Hepatocyte (in vitro differentiated cells): ENCODE measurements around the gene HS3ST5. TPM values are rescaled to one million over a fixed set of nuclear protein-coding genes. Genes with fewer than 3 reads are reported as not detected.

Experiments used
- DNase-seq: peaks from one replicate; pipeline ENCODE4 v3.0.0-alpha.2; 2016; ENCODE audit warnings: low spot score
- H2AFZ ChIP-seq: fragments of 200-600 bp; sonication (generic); 2 replicates; pipeline ENCODE4 v1.6.0; 2016; ENCODE audit warnings: antibody characterized with exemption, mild to moderate bottlenecking
- H3K27ac ChIP-seq: fragments of 200-600 bp; sonication (generic); 2 replicates; pipeline ENCODE4 v1.5.1; 2016; ENCODE audit warnings: mild to moderate bottlenecking
- H3K27me3 ChIP-seq: fragments of 200-600 bp; sonication (generic); 2 replicates; pipeline ENCODE4 v1.6.1; 2016
- H3K36me3 ChIP-seq: fragments of 200-600 bp; sonication (generic); replicated peaks from 2 replicates; pipeline ENCODE4 v1.5.1; 2016; ENCODE audit warnings: low read depth; ENCODE audit not compliant: insufficient read depth
- H3K4me1 ChIP-seq: fragments of 200-600 bp; sonication (generic); 2 replicates; pipeline ENCODE4 v1.5.1; 2016; ENCODE audit warnings: mild to moderate bottlenecking, moderate library complexity; ENCODE audit not compliant: insufficient read depth
- H3K4me2 ChIP-seq: fragments of 200-600 bp; sonication (generic); 2 replicates; pipeline ENCODE4 v1.6.0; 2016
- H3K4me3 ChIP-seq: fragments of 200-600 bp; sonication (generic); 2 replicates; pipeline ENCODE4 v1.5.1; 2016; ENCODE audit warnings: mild to moderate bottlenecking
- H3K79me2 ChIP-seq: fragments of 200-600 bp; sonication (generic); 2 replicates; pipeline ENCODE4 v1.6.0; 2017; ENCODE audit warnings: mild to moderate bottlenecking
- H3K9me2 ChIP-seq: fragments of 200-600 bp; sonication (generic); replicated peaks from 2 replicates; pipeline ENCODE4 v1.6.0; 2017; ENCODE audit warnings: mild to moderate bottlenecking; ENCODE audit not compliant: insufficient read depth
- H3K9me3 ChIP-seq: fragments of 200-600 bp; sonication (generic); 2 replicates; pipeline ENCODE4 v1.5.1; 2016; ENCODE audit warnings: low read depth, mild to moderate bottlenecking
- H4K20me1 ChIP-seq: fragments of 200-600 bp; sonication (generic); 2 replicates; pipeline ENCODE4 v1.6.0; 2016; ENCODE audit warnings: mild to moderate bottlenecking; ENCODE audit not compliant: insufficient read depth, poor library complexity, severe bottlenecking
- EZH2 ChIP-seq: fragments of 200-600 bp; sonication (generic); IDR thresholded peaks from 2 replicates; pipeline ENCODE4 v1.6.1; 2016; ENCODE audit warnings: antibody characterized with exemption, mild to moderate bottlenecking, borderline replicate concordance
- EZH2phosphoT487 ChIP-seq: fragments of 200-600 bp; sonication (generic); IDR thresholded peaks from one replicate; pipeline ENCODE4 v1.6.1; 2018; ENCODE audit warnings: antibody characterized with exemption, mild to moderate bottlenecking, low read depth, moderate library complexity; ENCODE audit not compliant: unreplicated experiment, severe bottlenecking
- WGBS: methylation state at CpG from one replicate; pipeline ENCODE4 v1.1.6; 2016; ENCODE audit warnings: low lambda C conversion rate; ENCODE audit errors: missing lambda C conversion rate; 5-methylcytosine and 5-hydroxymethylcytosine counted together
- polyA plus RNA-seq: library from polyadenylated mRNA; unstranded; fragments of >200 nt; fragmentation: Nextera tagmentation; extraction: Ambion mirVana; gene quantifications from 2 replicates; pipeline ENCODE4 v1.2.1, GENCODE V29; 2016
- total RNA-seq: library from RNA; depleted of rRNA; stranded (reverse); fragments of >200 nt; gene quantifications from 2 replicates; pipeline ENCODE4 v1.2.3, GENCODE V29; 2014
- TF ChIP-seq, protein P1 (sequence below): fragments of 200-600 bp; sonication (generic); IDR thresholded peaks from 2 replicates; pipeline ENCODE4 v1.5.1; 2016; ENCODE audit warnings: antibody characterized with exemption, mild to moderate bottlenecking; ENCODE audit not compliant: poor library complexity

The HS3ST5 gene
- total and polyA plus RNA-seq, 2 experiments from 2014 or later: 0.73 to 1.4 TPM

DNA sequence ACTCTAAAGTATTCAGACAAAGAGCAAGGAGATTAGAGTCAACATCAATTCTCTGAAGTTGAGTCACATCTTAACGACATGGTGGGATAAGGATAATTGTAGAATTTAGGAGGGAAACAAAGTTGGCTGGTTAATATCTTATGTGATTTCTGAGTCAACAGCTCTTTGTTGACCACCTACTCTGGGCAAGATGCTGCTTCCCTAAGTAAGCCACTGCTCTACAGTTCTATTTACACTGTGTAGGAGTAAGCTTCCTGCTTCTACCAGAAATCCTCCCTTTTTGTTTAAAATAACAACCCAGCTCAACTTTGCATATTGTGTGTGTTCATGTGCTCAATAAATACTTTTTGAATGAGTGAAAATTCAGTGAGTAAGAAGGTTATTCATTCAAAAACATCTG is 3.1 kb downstream of the HS3ST5 start:
- TF ChIP-seq, protein P1, sequence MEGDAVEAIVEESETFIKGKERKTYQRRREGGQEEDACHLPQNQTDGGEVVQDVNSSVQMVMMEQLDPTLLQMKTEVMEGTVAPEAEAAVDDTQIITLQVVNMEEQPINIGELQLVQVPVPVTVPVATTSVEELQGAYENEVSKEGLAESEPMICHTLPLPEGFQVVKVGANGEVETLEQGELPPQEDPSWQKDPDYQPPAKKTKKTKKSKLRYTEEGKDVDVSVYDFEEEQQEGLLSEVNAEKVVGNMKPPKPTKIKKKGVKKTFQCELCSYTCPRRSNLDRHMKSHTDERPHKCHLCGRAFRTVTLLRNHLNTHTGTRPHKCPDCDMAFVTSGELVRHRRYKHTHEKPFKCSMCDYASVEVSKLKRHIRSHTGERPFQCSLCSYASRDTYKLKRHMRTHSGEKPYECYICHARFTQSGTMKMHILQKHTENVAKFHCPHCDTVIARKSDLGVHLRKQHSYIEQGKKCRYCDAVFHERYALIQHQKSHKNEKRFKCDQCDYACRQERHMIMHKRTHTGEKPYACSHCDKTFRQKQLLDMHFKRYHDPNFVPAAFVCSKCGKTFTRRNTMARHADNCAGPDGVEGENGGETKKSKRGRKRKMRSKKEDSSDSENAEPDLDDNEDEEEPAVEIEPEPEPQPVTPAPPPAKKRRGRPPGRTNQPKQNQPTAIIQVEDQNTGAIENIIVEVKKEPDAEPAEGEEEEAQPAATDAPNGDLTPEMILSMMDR: no peak
- TF ChIP-seq EZH2 (no peak), EZH2phosphoT487 (no peak)
- DNase-seq: no peak
- WGBS: 12% methylated on average over 1 of the region's 1 CpG
- Histone ChIP-seq H3K27ac (no peak overlapping the region), H3K4me2 (peak overlapping the region; percentile 2), H3K9me3 (no peaks in the 10 kb centered on the region), H3K9me2 (no peaks in the 10 kb centered on the region), H3K79me2 (no peaks in the 10 kb centered on the region), H2AFZ (no peak overlapping the region), H3K4me1 (peaks cover 7% of the 10 kb centered on the region), H3K36me3 (no peaks in the 10 kb centered on the region), H4K20me1 (no peaks in the 10 kb centered on the region), H3K27me3 (peaks cover 3% of the 10 kb centered on the region), H3K4me3 (no peak overlapping the region)

DNA sequence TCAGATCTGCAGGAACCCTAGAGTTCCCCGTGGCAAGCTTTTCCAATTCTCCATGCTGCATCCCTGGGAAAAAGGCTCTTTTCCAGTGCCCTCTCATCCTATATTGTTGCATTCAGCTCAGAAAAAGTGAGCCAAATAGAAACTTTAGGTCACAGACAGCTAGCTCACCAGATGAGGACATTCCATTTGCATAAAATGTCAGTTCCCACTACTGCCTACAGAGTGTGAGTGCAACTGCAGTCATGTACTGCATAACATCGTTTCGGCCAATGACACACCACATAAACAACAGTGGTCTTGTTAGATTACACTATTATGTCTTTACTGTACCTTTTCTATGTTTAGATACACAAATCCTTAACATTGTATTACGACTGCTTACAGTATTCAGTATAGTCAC is 8.6 kb downstream of the HS3ST5 start:
- H3K36me3 ChIP-seq: no peaks in the 10 kb centered on the region
- 89% methylated on average over 4 of the region's 4 CpGs for WGBS
- no peaks in the 10 kb centered on the region for H3K79me2 ChIP-seq
- no peak for DNase-seq
- H3K27me3 ChIP-seq: no peaks in the 10 kb centered on the region
- no peak overlapping the region for H2AFZ ChIP-seq
- no peak for TF ChIP-seq EZH2phosphoT487
- TF ChIP-seq, protein P1: no peak
- no peak for TF ChIP-seq EZH2
- no peak overlapping the region for H3K4me2 ChIP-seq
- no peak overlapping the region for H3K27ac ChIP-seq
- H3K9me3 ChIP-seq: no peaks in the 10 kb centered on the region
- no peaks in the 10 kb centered on the region for H3K4me1 ChIP-seq
- H3K9me2 ChIP-seq: no peaks in the 10 kb centered on the region
- H3K4me3 ChIP-seq: no peak overlapping the region
- H4K20me1 ChIP-seq: no peaks in the 10 kb centered on the region

DNA sequence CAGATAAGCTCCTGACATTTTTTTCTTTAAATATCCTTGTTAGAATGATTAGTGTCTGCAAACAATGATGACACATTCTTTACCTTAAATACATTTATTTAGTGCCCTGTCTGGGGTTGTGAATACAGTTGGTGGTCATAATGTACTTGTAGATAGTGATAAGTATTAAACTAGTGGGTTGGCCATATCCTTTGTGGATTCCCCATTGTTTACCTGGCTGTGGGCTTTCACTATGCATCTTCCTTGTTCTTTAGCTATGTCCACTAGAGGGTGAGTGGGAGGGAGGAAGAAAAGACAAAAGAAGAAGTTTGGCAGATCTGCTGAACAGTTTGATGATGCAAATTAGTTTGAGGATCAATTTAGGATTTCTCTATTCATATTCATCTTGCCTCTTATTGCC is 15.7 kb downstream of the HS3ST5 start:
- DNase-seq: no peak
- H3K4me3 ChIP-seq: no peak overlapping the region
- no peaks in the 10 kb centered on the region for H3K4me1 ChIP-seq
- TF ChIP-seq EZH2 (no peak), EZH2phosphoT487 (no peak)
- TF ChIP-seq, protein P1: no peak
- H3K36me3 ChIP-seq: no peaks in the 10 kb centered on the region
- no peak overlapping the region for H3K27ac ChIP-seq
- H3K9me2 ChIP-seq: no peaks in the 10 kb centered on the region
- H3K4me2 ChIP-seq: no peak overlapping the region
- H4K20me1 ChIP-seq: no peaks in the 10 kb centered on the region
- no peak overlapping the region for H2AFZ ChIP-seq
- H3K27me3 ChIP-seq: no peaks in the 10 kb centered on the region
- no peaks in the 10 kb centered on the region for H3K9me3 ChIP-seq
- H3K79me2 ChIP-seq: no peaks in the 10 kb centered on the region

DNA sequence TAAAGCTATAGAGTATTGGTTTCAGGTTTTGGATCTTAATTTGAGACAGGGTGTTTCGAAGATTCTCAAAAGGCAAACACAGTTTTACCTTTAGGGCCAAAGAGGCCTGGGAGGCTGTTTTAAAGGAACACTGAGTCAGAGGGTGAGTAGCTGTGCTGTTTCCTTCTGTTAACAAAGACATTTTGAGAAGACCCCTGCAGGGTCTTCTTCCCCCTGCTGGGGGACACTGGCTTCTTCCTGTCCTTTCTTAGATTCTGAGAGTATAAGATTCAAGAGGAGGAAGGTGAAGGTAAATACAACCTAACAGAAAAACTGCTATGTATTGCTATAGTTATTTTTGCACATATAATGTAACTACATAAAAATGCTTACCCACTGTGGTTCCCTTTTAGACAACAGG is 19.0 kb downstream of the HS3ST5 start:
- TF ChIP-seq EZH2phosphoT487 (no peak), EZH2 (no peak)
- TF ChIP-seq, protein P1: no peak
- Histone ChIP-seq H3K9me3 (no peaks in the 10 kb centered on the region), H3K79me2 (no peaks in the 10 kb centered on the region), H3K36me3 (no peaks in the 10 kb centered on the region), H3K9me2 (no peaks in the 10 kb centered on the region), H2AFZ (no peak overlapping the region), H3K27me3 (no peaks in the 10 kb centered on the region), H3K4me3 (no peak overlapping the region), H3K4me2 (no peak overlapping the region), H4K20me1 (no peaks in the 10 kb centered on the region), H3K4me1 (no peaks in the 10 kb centered on the region), H3K27ac (no peak overlapping the region)
- WGBS: 84% methylated on average over 1 of the region's 1 CpG
- no peak for DNase-seq
